Jurkat, Clone E6-1 (cell line): ENCODE results near the gene PDE4B.

ENCODE experiments used
- DNase-seq: peaks from one replicate; pipeline ENCODE4 v3.0.0-alpha.2; 2011; ENCODE audit warnings: low read depth, low spot score
- H3K4me3 ChIP-seq: 2 replicates; pipeline ENCODE4 v1.5.1; 2011; ENCODE audit warnings: mild to moderate bottlenecking, low read length, control low read depth, moderate library complexity

Gene PDE4B

DNA sequence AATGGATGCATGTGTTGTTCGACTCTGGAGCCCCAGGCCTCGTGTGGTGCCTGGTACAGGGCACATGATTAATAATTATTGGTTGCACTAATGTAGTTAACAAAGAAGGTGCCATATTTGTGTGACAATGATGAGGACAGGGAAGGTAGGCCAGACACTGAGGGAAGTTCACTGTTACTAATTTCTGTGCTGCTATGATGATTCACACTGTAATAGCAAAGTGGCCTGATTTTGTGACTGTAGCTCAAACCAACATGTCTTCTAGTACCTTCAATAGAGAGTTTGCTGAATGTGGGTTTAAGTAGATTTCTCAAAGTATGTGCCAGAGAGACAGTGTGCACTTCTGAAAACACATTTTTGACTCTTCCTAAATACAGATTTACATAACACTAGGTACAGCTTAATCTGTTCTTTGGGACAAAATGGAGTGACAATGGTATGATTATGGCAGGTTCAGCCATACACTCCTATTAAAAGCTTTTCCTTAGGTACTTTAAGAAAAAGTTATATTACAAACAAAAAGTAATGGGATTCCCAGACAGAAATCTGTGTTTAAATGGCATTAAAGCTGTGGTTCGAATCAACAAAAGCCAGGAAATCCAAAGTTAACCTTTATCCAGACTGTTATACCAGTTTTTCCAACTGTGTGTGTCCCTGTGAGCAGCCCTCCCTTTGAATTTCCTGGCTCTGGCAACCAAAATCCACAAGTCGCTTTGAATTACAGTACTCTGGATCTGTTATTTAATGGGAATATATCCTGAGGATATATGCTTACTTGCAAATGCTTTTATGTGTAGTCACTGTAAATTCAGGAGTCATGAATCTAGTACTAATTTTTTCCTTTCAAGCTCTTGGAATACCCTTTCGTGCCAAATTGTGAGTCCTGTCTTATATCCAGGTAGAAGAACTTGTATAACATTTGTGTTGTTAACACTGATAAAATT, 464.2 kb downstream of the PDE4B start:
- no peak overlapping the region for H3K4me3 ChIP-seq
- no peak for DNase-seq

DNA sequence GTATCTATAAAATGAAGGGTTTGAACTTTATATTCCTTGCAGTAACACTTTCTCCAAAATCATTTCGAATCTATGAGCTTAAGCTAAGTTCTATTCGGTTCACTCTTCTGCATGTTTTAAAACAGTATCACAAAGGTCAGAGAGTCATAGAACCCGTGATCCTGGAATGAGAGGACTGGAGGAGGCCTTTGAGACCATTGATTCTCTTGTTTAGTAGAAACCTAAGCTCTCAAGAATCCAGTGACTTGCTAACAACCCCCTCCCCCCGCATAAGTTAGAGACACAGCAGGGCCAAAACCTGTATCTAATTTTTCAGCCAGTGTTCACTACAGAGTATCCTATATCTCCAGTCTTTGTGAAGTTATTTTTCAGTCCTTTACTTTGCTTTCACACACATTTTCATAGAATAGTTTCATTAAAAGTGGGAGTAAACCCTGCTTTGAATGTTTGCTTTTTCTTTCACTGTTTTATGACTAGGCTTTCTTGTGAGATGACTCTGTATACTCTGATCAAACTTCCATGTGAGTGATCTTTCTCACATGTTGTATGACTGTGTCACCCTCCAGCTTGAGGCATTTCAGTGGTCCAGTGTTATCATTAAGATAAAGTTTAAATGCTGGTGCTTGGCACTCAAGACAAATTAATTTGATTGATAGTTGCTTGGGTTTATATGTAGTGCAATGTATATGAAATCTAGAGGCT, 465.9 kb downstream of the PDE4B start:
- H3K4me3 ChIP-seq = no peak overlapping the region

DNA sequence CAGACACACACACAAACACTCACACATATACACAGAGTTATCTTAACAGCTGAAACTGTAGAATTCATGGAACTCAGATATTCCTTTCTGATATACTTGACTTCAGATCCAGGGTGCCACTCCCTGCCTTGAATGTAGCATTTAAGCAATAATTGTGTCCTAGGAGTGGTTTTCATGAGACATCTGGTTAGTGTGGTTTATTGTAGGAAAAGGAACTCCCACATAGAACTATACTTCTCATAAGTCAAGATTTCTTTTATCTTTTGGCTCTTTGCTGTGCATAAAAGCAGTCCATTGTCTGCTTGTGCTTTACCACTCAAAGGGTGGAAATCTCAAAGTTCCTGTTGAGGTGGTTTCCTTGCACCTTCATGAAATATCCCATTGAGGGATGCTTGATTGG, 468.7 kb downstream of the PDE4B start:
- no peak for DNase-seq
- no peak overlapping the region for H3K4me3 ChIP-seq

More for the DNA sequence above, 465.9 kb downstream of the PDE4B start:
- no peak for DNase-seq

DNA sequence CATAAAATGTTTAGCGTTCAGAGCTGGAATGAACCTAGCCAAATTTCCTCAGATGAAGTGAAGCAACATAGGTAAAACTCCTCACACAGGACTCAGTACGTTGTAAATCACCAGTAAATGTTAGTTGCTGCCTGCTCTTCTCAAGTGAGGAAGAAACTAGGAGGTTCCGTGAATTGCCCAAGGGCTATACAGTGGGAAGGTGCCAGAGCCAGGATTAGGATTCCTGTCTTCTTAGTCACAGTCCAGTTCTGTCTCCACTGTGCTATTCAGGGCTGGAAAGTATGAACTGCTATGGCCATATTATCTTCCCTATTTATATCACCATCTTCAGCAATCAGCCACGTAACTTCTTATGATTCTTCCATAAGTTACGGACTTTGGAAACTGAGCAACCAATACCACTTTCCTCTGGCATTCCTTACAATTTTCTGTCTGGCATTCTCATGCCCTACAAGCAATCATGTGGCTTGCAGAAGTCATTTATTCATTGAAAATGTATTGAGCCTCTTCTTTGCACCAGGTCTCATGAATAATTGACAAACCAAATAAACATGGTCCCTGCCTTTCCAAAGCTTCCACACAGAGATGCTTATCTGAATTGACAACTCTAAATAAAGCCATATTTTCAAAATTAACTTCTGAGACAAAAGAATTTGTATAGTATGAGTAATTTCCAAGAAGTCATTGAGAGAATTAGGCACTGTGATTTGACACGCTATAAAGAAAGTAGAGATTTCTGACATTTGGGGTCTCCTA, 469.7 kb downstream of the PDE4B start:
- DNase-seq = no peak
- no peak overlapping the region for H3K4me3 ChIP-seq

DNA sequence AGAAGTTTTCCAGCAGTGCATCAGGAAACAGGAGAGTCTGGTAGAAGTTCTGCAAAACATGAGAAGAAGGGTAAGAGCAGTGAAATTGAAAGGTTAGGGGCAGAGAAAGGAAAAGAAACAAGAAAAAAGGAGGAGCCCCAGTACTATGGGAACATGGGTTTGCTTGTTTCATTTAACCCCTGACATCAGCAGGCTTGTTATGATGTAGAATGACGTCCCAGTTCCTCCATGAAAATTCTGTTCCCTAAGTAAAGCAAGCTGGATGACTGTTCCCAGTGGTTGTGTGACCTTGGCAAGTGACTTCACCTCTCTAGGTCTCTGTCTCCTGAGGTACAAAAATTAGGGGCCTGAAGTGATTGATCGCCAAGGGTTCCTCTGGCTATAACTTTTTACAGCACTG, 472.6 kb downstream of the PDE4B start:
- H3K4me3 ChIP-seq = no peak overlapping the region
- no peak for DNase-seq

DNA sequence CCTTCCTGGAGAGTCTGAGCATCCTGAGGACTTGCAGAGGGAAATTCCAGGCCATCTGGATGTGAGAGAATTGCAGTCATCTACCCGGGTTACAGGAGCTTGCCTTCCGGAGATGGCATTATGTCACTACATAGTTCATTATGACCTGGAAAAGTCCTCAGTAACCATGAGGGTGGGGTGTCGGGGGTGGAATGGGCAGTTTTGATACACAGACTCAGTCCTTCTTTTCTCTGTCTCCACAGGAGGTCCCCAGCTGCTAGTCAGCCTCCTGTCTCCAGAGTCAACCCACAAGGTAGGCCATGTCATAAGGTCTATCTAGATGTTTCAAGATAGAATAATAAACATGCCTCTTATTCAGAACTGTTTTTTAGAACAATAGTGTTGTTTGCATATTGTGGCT, 473.1 kb downstream of the PDE4B start:
- no peak overlapping the region for H3K4me3 ChIP-seq
- DNase-seq = no peak

GRCh38 chr1:66266350-66266749, 473.7 kb downstream of the PDE4B start:
- no peak for DNase-seq

DNA sequence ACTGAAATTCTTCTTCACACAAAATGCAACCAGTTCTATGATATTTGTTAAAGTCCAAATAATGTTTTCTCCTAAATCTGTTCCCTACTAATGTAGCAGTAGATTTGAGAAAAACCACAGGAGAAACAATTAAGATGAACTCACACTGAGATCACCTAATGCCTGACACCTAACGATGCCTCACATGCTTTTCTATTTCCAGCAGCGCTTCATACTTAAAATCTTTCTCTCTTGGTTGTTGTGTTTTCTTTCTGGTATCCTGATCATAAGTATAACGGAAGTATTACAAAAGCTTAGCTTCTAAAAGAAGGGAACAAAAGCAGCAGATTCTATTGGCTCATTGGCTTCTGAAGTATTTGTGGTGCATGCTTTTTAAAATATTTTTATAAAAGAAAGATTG, 474.1 kb downstream of the PDE4B start:
- H3K4me3 ChIP-seq = no peak overlapping the region
- no peak for DNase-seq

More at GRCh38 chr1:66266350-66266749, 473.7 kb downstream of the PDE4B start:
- no peak overlapping the region for H3K4me3 ChIP-seq

DNA sequence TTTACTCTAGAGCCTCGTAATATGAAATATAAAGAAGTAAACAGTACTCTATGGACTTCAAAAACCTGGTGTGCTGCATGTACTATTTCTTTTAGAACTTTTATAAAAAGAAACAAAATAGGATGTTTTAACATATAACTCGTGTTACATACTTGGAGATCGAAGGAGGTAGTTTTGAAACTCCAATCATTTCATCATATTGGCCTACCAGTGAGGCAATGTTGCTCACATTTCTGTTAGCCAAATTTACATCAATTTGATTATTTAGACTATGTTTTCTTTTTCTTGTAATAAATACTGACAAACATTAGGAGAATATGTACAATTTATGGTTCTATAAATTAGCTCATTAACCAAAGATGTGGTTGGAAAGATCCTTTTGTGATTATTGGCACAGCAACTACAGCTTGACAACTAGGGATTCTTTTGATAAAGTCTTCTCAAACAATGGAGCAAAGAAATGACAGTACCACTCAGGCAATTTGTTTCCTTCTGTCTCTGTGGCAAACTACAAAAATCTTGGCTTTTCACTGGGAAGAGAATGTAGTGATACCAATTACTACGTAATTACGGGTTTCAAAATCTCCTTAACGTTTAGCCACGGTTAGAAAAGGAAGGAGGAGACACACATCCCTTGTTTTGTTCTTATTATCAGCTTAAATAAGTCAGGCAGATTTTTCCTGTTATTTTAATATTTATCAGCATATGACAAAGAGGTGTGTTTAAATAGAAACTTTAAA, 474.7 kb downstream of the PDE4B start:
- DNase-seq = no peak
- no peak overlapping the region for H3K4me3 ChIP-seq

DNA sequence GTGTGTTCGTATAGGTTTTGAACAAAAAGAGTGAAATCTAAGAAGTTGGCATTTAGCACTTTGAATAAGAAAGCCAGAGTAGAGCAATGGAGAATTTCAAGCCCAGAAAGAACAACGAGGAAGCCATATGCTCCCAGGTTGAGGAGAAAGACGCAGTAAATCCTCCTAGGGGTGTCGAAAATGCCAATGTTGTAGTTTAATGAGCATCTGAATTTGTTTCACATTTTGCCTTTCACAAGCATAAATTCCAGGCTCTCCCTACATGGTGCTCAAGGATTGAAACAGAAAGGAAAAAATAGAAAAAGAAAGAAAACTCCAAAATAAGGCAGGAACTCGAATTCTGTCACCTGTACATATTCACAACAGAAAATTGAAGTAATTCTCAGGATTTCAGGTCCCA, 476.5 kb downstream of the PDE4B start:
- no peak overlapping the region for H3K4me3 ChIP-seq
- DNase-seq = no peak

DNA sequence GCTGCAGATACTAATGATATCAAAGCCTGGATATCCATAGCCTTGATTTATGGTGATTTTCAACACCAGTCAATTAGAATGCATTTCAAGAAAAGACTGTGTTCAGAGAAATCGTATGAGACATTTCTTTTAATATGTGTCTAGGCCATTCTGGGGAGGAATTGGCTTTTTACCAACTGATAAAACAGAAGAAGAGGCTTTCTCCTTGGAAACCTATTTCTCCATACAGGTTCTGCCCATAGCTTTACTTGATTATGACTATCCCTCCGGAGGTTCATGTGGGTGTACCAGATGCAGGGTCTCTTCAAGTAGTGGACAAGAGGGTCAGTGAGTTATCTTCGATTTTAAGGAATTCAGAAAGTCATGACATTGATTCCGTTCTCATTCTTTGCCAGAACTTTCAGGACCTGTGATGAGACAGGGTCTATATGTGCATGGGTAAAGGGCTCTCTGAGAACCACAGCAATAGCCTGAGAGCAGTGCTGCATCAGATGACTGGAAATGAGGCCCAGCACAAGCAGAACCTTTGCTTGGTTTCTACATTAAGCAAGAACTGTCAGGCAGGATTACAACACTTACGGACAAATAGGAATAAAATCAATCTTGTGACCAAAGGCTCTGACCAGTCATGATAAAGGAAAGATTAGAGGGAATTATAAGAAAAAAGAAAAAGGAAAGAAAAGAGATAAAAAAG, 477.6 kb downstream of the PDE4B start:
- no peak overlapping the region for H3K4me3 ChIP-seq
- DNase-seq = no peak

DNA sequence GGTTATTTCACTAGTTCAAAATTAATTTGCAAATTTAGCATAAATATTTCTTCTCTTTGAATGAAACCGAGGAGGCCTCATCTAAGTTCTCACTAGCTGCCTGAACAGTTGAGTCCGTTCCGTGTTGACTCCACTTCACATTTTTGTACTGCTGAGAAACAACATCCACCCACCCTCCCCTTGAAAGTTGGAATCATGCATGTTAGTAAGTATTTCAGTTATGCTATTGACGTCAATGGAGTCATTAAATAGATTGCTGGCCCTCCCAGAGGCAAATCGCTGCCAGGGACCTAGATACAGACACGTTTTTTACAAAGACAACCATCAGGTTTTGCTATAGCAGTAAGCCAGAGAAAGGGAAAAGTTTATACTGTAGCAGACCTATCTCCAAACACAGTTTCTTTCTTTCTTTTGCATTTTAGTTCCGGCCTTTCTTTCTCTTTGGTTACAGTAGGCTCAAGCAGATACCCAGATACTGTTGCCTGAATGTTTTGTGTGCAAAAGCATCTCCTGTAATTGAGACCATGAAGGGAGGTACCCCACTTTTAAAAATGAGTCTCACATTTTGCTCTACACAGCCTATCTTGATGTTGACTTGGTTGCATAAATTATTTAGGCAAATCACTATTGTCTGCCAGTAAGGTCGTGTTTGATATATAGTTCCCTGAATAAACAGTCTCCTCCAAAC, 478.7 kb downstream of the PDE4B start:
- no peak for DNase-seq
- H3K4me3 ChIP-seq = no peak overlapping the region

DNA sequence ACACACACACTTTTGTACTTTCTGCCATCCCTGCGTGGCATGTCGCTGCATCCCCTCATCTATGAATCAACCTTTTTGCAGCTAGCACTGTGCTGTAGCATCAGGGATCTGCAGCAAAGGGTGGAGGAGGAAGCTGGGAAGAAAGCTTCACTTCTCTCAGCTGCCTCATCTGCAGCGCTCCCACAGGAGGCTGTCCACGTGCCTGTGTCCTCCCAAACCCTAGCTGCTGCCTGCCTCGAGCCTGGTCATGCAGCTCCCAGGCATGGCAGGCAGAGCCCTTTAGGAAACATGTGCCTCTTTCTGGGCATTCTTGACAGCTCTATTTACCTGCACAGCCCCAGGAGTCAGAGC, 479.2 kb downstream of the PDE4B start:
- no peak for DNase-seq
- no peak overlapping the region for H3K4me3 ChIP-seq

DNA sequence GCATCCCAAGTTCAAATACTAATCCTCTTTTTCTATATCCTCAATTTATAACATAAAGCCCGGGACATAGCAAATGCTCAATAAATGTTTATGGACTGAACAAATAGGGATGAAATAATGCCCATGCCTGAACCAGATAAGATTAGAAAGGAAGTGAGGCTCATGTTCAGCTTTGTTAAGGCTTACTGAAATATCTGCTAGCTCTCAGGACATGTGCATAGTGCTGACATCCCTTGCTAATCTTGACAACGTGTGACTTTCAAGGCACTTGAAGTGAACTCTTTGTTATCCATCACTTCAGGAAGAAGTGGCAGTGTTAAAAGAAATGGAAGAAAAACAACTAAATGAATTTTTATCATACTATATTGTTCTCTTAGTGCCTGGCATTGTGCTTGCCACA, 481.0 kb downstream of the PDE4B start:
- DNase-seq = no peak
- H3K4me3 ChIP-seq = no peak overlapping the region

DNA sequence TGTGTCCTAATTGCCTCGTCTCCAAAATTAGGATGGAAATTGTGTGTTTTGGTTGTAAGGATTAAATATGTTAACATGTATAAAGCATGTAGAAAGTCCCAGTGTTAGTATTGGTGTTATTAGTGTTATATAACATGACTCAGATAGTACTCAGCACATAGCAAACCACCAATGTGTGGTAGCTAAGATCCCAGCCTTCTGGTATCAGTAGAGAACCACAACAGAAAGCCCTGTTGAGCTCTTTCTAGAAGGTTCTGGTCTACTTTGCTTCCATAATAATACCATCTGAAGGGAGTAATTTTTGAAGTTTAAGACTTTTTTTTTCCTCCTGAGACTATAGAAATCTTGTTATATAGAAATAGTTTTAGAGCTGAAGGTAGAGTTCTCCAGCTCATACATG, 481.9 kb downstream of the PDE4B start:
- no peak for DNase-seq

DNA sequence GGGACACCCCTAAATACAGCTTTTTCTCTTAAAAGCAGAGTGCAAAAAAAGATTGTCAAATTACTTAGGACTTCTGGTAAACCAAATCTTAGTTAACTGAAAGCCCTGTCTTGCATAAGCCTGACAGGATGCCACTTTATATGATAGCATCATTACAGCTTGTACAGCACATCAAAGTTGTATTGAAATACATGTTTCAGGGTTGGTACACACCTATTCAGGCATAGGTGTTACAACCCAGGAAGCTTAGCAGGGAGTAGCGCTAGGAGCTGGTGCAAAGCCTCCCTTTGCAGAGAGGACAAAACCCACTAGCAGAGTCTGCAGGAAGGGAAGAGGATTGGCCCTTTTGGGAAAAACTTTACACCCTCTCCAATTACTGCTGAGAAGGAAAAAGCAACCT, 482.4 kb downstream of the PDE4B start:
- no peak overlapping the region for H3K4me3 ChIP-seq
- DNase-seq = no peak

More for the DNA sequence above, 481.9 kb downstream of the PDE4B start:
- no peak overlapping the region for H3K4me3 ChIP-seq

DNA sequence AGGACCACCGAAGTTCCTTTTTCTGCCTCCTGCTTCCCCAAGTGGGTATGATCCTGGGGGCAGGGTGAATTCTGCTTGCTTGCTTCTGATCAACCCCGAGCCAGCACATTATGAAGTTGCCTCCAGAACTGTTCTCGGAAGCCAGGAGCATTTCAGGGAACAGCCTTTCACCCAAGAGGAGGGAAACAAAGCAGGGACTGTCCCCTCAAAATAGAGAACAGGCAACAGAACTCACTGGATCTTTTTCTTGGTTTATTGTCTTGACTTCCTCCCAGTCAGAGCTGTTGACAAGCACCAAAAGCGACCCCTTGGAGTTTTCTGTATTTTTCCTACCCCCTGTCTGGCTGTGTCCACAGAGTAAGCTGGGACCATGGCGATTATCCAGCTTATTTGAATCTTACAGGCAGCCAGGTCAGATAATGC, 482.9 kb downstream of the PDE4B start:
- H3K4me3 ChIP-seq = no peak overlapping the region
- DNase-seq = no peak

GRCh38 chr1:66276218-66276617, 483.5 kb downstream of the PDE4B start:
- H3K4me3 ChIP-seq = no peak overlapping the region
- DNase-seq = peak; percentile 21
